GM19372 (cell line): ENCODE data around the gene SEPTIN1.

ENCODE experiments used
- ATAC-seq: cut with Tn5 transposase; IDR thresholded peaks from one replicate; pipeline ENCODE4 v1.9.1; 2021; ENCODE audit warnings: mild to moderate bottlenecking, low read depth, moderate library complexity; ENCODE audit not compliant: unreplicated experiment

SEPTIN1 gene

GRCh38 chr16:30358990-30359870 is 23.1 kb downstream of the SEPTIN1 start:
- ATAC-seq: no peak

- ATAC-seq: no peak
Observed at GRCh38 chr16:30358577-30358936, 23.8 kb downstream of the SEPTIN1 start.

- ATAC-seq: no peak
Observed at GRCh38 chr16:30357715-30358576, 24.4 kb downstream of the SEPTIN1 start.

GRCh38 chr16:30357085-30357714 is 25.2 kb downstream of the SEPTIN1 start:
- no peak for ATAC-seq

- ATAC-seq: no peak
Observed at GRCh38 chr16:30356401-30357084, 25.8 kb downstream of the SEPTIN1 start.

GRCh38 chr16:30355954-30356308 is 26.4 kb downstream of the SEPTIN1 start:
- no peak for ATAC-seq

- ATAC-seq: peak; percentile 73
Observed at GRCh38 chr16:30355144-30355953, 27.0 kb downstream of the SEPTIN1 start, which contains the start of gene CD2BP2. CD2BP2 (minus strand) TSS chr16:30355308; CDS start chr16:30354681, 627 bp downstream.

- ATAC-seq: peak; percentile 13
Observed at GRCh38 chr16:30354423-30355143, 27.8 kb downstream of the SEPTIN1 start.

GRCh38 chr16:30353438-30354129 is 28.8 kb downstream of the SEPTIN1 start:
- no peak for ATAC-seq

- ATAC-seq: no peak
Observed at GRCh38 chr16:30352488-30353401, 29.6 kb downstream of the SEPTIN1 start.

- no peak for ATAC-seq
Observed at GRCh38 chr16:30351586-30352419, 30.6 kb downstream of the SEPTIN1 start.

- ATAC-seq: no peak
Observed at GRCh38 chr16:30351001-30351441, 31.3 kb downstream of the SEPTIN1 start.

GRCh38 chr16:30350134-30350871 is 32.1 kb downstream of the SEPTIN1 start:
- no peak for ATAC-seq

- ATAC-seq: no peak
Observed at GRCh38 chr16:30349675-30350074, 32.7 kb downstream of the SEPTIN1 start.

GRCh38 chr16:30348929-30349328 is 33.4 kb downstream of the SEPTIN1 start:
- ATAC-seq: no peak

- ATAC-seq: no peak
Observed at GRCh38 chr16:30348113-30348512, 34.2 kb downstream of the SEPTIN1 start.
